IPS DF 6.9 (cell line): ENCODE measurements around the gene RASA2.

ENCODE experiments used
- DNase-seq: peaks from one replicate; pipeline ENCODE4 v3.0.0-alpha.2; 2013; ENCODE audit warnings: low read depth, low spot score
- H3K27ac ChIP-seq: one replicate; pipeline ENCODE4 v1.5.1; 2013; ENCODE audit warnings: low read length, control low read depth
- H3K27me3 ChIP-seq: 2 replicates; pipeline ENCODE4 v1.6.1; 2013; ENCODE audit warnings: mild to moderate bottlenecking, low read length; ENCODE audit not compliant: control insufficient read depth, insufficient read depth
- H3K36me3 ChIP-seq: 2 replicates; pipeline ENCODE4 v1.6.1; 2013; ENCODE audit warnings: low read length; ENCODE audit not compliant: control insufficient read depth, insufficient read depth
- H3K4me1 ChIP-seq: 2 replicates; pipeline ENCODE4 v1.6.1; 2013; ENCODE audit warnings: low read length; ENCODE audit not compliant: control insufficient read depth, insufficient read depth
- H3K4me3 ChIP-seq: 2 replicates; pipeline ENCODE4 v1.5.1; 2013; ENCODE audit warnings: mild to moderate bottlenecking, low read length
- H3K9me3 ChIP-seq: 2 replicates; pipeline ENCODE4 v1.6.1; 2013; ENCODE audit warnings: low read length, inconsistent platforms; ENCODE audit not compliant: control insufficient read depth, insufficient read depth
- WGBS: extraction: QIAGEN DNeasy Blood & Tissue Kit; methylation state at CpG from one replicate; pipeline ENCODE4 v1.1.7; 2013; ENCODE audit warnings: mixed read lengths, missing lambda C conversion rate; ENCODE audit not compliant: insufficient read length, insufficient coverage; 5-methylcytosine and 5-hydroxymethylcytosine counted together

The RASA2 gene

GRCh38 chr3:141537856-141538255 lies 51.0 kb downstream of the RASA2 start:
- Histone ChIP-seq H3K36me3 (peaks cover 3% of the 10 kb centered on the region; the same call in 1 of the 2 replicates), H3K27ac (no peak overlapping the region), H3K4me3 (no peak overlapping the region), H3K27me3 (no peaks in the 10 kb centered on the region), H3K9me3 (no peaks in the 10 kb centered on the region), H3K4me1 (no peaks in the 10 kb centered on the region)
- DNase-seq, result no peak

GRCh38 chr3:141538568-141539240 lies 51.9 kb downstream of the RASA2 start:
- no CpG with 5 or more reads among the region's 2 CpGs for WGBS
- no peak for DNase-seq
- Histone ChIP-seq H3K27me3 (no peaks in the 10 kb centered on the region), H3K36me3 (peaks cover 3% of the 10 kb centered on the region; the same call in 1 of the 2 replicates), H3K9me3 (no peaks in the 10 kb centered on the region), H3K4me1 (no peaks in the 10 kb centered on the region), H3K4me3 (no peak overlapping the region), H3K27ac (no peak overlapping the region)

GRCh38 chr3:141539431-141540187 lies 52.8 kb downstream of the RASA2 start:
- Histone ChIP-seq H3K4me1 (no peaks in the 10 kb centered on the region), H3K27me3 (no peaks in the 10 kb centered on the region), H3K9me3 (no peaks in the 10 kb centered on the region), H3K36me3 (peaks cover 3% of the 10 kb centered on the region; the same call in 1 of the 2 replicates), H3K4me3 (no peak overlapping the region), H3K27ac (no peak overlapping the region)
- no peak for DNase-seq
- no CpG with 5 or more reads among the region's 5 CpGs for WGBS

- no peaks in the 10 kb centered on the region for H3K9me3 ChIP-seq
- H3K27me3 ChIP-seq, result no peaks in the 10 kb centered on the region
- DNase-seq, result no peak
- no peaks in the 10 kb centered on the region for H3K4me1 ChIP-seq
- WGBS, result no CpG with 5 or more reads among the region's 2 CpGs
- H3K36me3 ChIP-seq, result peaks cover 2% of the 10 kb centered on the region; the same call in 1 of the 2 replicates
- no peak overlapping the region for H3K4me3 ChIP-seq
- H3K27ac ChIP-seq, result no peak overlapping the region
These were observed 53.7 kb downstream of the RASA2 start for GRCh38 chr3:141540531-141540930.

GRCh38 chr3:141542202-141542969 lies 55.6 kb downstream of the RASA2 start:
- DNase-seq, result no peak
- no peaks in the 10 kb centered on the region for H3K9me3 ChIP-seq
- no peaks in the 10 kb centered on the region for H3K27me3 ChIP-seq
- no peaks in the 10 kb centered on the region for H3K36me3 ChIP-seq
- no peaks in the 10 kb centered on the region for H3K4me1 ChIP-seq
- WGBS, result no CpG with 5 or more reads among the region's 2 CpGs
- H3K4me3 ChIP-seq, result no peak overlapping the region
- H3K27ac ChIP-seq, result no peak overlapping the region

GRCh38 chr3:141542989-141543388 lies 56.2 kb downstream of the RASA2 start:
- no peak overlapping the region for H3K4me3 ChIP-seq
- no peaks in the 10 kb centered on the region for H3K36me3 ChIP-seq
- H3K27me3 ChIP-seq, result no peaks in the 10 kb centered on the region
- H3K27ac ChIP-seq, result no peak overlapping the region
- H3K9me3 ChIP-seq, result no peaks in the 10 kb centered on the region
- no peak for DNase-seq
- H3K4me1 ChIP-seq, result no peaks in the 10 kb centered on the region

GRCh38 chr3:141544697-141545096 lies 57.9 kb downstream of the RASA2 start:
- Histone ChIP-seq H3K4me1 (no peaks in the 10 kb centered on the region), H3K27me3 (no peaks in the 10 kb centered on the region), H3K9me3 (no peaks in the 10 kb centered on the region), H3K36me3 (no peaks in the 10 kb centered on the region), H3K27ac (no peak overlapping the region), H3K4me3 (no peak overlapping the region)
- WGBS, result no CpG with 5 or more reads among the region's 6 CpGs
- no peak for DNase-seq

- Histone ChIP-seq H3K9me3 (no peaks in the 10 kb centered on the region), H3K4me1 (no peaks in the 10 kb centered on the region), H3K4me3 (no peak overlapping the region), H3K27ac (no peak overlapping the region), H3K36me3 (no peaks in the 10 kb centered on the region), H3K27me3 (no peaks in the 10 kb centered on the region)
- DNase-seq, result no peak
- no CpG with 5 or more reads among the region's 3 CpGs for WGBS
These were observed 59.3 kb downstream of the RASA2 start for GRCh38 chr3:141546081-141546480.

- no CpG with 5 or more reads among the region's 3 CpGs for WGBS
- Histone ChIP-seq H3K4me1 (no peaks in the 10 kb centered on the region), H3K36me3 (no peaks in the 10 kb centered on the region), H3K27me3 (no peaks in the 10 kb centered on the region), H3K9me3 (no peaks in the 10 kb centered on the region), H3K27ac (no peak overlapping the region), H3K4me3 (no peak overlapping the region)
- DNase-seq, result no peak
These were observed 59.8 kb downstream of the RASA2 start for GRCh38 chr3:141546586-141546985.

GRCh38 chr3:141547791-141548190 lies 61.0 kb downstream of the RASA2 start:
- no CpG with 5 or more reads among the region's 2 CpGs for WGBS
- Histone ChIP-seq H3K4me3 (no peak overlapping the region), H3K27ac (no peak overlapping the region), H3K9me3 (no peaks in the 10 kb centered on the region), H3K27me3 (no peaks in the 10 kb centered on the region), H3K4me1 (no peaks in the 10 kb centered on the region), H3K36me3 (no peaks in the 10 kb centered on the region)
- no peak for DNase-seq
